SKM-1 (cell line): ENCODE measurements around the gene ONECUT3.
"Not testable (repeated sequence)": the region's sequence is repeated elsewhere in the genome, so short reads cannot be mapped to it uniquely, and the experiment has no call there.

ENCODE experiments used
- DNase-seq: peaks from one replicate; lab custom pipeline; 2025; ENCODE audit not compliant: unreplicated experiment; lab: John Stamatoyannopoulos, UW

ONECUT3 gene

DNA sequence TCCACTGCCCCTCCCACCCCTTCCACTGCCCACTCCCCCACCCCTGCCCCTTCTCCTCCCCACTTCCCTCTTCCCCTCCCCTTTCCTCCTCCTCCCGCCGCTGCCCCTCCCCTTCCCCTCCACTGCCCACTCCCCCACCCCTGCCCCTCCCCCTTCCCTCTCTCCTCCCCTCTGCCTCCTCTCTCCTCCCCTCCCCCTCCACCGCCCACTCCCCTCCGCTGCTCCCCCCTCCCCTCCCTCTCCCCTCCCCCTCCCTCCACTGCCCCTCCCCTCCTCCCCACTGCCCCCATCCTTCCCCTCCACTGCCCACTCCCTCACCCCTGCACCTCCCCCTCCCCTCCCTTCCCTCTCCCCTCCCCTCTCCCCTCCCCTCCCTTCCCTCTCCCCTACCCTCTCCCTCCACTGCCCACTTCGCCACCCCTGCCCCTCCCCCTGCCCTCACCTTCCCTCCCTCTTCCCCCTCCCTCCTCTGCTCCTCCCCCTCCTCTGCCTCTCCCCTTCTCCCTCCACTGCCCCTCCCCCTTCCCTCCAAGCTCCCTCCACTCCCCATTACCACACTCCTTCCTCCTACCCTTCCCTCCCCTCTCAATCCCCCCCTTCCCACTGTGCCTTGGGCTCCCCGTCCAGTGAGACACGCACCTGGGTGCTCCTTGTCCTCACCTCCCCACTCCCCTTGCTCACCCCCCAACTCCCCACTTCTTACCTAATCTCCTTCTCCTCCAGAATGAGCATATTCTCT lies 36.9 kb downstream of the ONECUT3 start:
- no peak for DNase-seq

DNA sequence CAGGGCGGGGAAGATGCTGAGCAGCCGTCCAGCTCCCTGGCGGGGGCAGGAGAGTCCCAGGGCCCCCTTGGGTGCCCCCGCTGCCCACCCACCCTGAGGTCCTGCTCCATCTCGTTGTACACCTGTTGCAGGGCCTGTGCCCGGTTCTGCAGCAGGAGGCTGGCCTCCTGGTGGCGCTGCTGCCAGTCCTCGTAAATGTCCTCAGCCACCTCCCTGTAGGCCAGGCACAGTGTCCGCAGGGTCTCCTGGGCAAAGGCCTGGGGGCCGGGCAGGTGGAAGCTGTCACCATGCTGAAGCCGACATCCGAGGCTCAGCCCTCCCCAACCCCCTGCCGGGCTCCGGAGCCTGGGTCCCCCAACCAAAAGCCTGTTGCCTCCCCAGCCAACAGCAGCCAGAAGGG lies 38.6 kb downstream of the ONECUT3 start:
- no peak for DNase-seq

DNA sequence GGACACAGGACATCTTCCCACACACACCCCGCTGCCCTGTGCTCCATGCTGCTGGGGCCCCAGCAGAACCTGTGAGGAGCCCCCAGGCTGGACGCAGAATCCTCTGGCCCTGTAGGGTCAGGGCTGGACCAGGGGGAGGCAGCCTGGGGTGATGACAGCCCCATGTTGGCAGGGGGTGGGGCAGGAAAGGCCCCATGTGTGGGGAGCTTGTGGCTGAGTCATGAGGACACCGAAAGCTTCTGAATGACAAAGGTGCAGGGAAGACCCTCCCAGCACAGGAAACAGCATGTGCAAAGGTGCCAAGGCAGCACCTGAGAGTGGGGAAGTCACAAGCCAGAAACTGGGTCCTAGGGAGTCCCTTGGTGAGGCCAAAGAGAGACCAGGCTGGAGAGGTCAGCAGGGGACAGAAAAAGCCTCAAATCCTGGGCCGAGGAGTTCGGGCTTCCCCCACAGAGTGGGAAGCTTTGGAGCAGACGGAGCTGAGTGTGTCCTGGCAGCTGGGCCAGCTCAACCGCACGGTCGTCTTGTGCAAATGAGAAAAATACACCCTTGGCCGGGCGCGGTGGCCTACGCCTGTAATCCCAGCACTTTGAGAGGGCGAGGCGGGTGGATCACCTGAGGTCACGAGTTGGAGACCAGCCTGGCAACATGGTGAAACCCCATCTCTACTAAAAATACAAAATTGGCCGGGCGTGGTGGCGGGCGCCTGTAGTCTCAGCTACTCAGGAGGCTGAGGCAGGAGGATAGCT lies 41.3 kb downstream of the ONECUT3 start:
- no peak for DNase-seq

DNA sequence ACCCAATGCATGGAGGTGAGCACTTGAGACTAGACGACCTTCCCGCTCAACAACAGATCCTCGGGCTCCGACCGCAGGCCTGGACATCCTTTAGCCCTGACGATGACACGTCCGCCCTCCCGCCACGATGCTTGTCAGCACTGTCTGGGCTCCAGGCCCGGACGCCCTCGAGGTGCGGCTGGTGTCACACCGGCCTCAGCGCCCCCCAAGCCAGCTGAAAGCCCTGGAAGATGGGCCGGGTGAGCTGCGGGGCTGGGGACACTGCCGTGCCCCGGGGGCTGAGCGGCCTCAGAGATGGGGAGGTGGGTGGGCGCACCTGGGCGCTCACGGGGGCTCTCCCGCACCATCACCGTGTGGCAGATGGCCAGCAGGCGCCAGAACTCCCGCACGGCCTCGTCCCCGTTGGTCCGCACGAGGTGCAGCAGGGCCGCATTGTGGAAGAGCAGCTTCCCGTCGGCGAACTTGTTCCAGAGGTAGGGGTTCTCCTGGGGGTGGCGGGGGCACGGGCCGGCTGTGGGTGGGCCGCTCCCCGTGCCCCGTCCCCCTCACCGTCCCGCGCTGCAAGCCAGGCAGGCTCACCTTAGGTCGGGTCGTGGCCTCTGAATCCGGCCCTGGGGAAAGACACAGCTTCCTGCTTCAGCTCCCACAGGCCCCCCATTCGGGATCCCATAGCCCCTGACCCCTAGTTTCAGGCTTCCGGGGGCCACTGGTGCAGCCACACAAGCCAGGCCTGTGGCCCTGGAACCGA lies 43.3 kb downstream of the ONECUT3 start:
- no peak for DNase-seq

DNA sequence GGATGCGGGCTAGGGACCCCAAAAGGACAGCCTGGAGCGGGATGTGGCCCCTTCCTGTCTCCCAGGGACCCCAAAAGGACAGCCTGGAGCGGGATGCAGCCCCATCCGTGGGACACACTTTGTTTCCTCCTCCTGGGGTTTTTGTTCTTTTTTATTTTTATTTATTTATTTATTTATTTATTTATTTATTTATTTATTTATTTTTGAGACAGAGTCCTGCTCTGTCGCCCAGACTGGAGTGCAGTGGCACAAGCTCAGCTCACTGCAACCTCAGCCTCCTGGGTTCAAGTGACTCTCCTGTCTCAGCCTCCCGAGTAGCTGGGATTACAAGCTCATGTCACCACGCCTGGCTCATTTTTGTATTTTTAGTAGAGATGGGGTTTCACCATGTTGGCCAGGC lies 44.0 kb downstream of the ONECUT3 start:
- not testable (repeated sequence) for DNase-seq

DNA sequence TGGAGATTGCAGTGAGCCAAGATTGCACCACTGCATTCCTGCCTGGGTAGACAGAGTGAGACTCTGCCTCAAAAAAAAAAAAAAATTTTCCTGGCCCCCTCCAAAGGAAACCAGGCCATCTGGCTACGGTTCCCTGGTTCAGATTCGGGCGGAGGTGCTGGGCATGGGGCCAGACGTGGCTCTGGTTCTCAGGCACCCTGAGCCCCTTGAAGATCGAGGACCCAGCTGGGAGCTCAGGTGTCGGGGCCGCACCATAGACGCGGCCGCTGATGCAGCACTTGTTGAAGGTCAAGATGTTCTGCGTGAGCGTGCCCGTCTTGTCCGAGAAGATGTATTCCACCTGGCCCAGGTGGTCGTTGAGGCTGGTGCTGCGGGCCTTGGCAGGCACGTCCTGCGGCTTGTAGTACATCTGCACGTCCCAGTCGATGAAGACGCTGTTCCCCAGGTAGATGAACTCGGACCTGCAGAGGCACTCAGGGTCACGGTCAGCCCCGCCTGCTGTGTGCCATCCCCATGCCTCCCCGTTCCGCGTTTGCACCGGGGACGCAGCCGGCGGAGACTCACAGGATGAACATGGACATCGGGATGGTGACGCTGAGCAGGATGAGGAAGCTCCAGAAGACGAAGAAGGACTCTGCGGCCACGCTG lies 46.5 kb downstream of the ONECUT3 start:
- DNase-seq: no peak

DNA sequence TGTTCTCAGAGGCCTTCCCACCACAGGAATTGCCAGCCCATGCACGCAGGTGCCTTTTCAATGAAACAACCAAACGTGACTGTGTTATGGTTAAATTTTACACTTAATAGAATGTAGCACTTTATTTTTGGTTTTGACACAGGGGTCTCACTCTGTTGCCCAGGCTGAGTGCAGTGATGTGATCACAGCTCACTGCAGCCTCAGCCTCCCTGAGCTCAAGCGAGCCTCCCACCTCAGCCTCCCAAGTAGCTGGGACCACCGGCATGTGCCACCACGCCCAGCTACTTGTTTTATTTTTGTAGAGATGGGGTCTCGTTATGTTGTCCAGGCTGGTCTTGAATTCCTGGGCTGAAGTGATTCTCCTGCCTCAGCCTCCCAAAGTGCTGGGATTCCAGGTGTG lies 51.6 kb downstream of the ONECUT3 start:
- no peak for DNase-seq

DNA sequence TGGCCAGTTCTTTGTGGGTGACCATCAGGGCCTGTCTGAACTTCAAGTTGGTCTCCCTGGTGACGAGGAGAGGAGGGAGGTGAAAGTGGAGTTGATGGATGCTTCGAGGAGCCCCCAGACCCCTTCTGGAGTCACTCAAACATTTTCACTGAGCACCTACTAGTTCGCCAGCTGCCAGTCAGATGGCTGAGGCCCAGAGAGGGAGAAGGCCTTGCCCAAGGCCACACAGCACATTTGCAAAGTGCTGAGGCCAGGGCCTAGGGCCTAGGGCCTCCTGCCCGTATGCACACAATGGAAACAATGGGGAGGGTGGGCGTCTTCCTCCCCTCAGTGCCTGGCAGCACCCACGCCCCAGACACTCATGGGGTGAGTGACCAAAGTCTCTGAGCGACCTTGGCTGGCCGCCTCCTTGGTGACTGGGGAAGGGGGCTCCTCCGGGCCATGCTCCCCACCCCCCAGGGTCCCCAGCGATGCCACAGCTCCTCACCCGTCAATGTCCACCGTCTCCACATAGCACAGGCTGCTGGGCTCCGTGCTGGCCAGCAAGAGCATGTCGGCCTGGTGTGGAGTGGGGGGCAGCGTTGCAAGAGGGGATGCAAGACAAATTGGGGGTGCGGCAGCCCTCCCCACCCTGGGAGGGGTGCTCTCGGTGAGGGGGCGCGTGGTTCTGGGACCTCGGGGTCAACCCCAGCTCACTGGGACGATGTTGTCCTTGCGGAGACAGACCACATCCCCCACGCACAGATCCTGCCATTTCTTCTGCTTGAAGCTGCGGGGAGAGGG lies 52.3 kb downstream of the ONECUT3 start:
- DNase-seq: no peak

DNA sequence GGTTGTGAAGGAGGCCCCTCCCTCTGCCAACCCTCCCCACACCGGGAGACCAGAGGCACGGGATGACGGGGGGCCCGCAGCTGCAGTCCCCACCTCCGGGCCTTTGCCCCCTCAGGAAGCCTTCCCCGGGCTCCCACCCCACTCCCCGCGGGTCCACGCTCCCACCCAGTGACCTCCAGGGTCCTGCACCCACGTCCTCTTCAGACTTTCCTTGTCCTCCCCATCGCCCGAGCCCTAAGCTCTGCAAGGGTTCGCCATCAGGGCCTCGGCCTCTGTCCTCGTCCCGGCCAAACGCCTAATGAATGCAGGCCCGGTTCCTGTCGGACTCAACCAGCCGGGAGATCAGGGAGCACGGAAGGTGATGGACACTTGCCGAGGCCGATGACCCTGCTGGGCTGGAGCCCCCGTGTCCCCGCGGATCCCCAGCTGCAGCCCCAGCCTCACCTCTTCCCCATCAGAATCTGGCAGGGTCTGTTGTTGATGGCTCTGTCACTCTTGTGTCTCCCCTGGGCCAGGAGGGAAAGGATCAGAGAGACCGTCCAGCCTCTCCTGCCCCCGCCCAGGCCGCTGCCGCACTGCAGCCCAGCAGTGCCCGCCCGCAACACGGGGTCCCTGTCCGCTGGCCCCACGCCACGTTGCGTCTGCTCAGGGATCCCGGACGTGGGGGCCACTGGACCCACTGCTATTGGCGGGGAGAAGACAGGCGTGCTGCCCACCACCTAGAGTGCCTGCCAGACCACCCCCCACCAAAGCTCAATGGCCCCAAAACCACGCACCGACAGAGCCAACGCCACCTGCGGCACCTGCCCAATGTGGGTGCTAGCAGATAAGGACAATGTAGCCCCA lies 53.1 kb downstream of the ONECUT3 start:
- no peak for DNase-seq

DNA sequence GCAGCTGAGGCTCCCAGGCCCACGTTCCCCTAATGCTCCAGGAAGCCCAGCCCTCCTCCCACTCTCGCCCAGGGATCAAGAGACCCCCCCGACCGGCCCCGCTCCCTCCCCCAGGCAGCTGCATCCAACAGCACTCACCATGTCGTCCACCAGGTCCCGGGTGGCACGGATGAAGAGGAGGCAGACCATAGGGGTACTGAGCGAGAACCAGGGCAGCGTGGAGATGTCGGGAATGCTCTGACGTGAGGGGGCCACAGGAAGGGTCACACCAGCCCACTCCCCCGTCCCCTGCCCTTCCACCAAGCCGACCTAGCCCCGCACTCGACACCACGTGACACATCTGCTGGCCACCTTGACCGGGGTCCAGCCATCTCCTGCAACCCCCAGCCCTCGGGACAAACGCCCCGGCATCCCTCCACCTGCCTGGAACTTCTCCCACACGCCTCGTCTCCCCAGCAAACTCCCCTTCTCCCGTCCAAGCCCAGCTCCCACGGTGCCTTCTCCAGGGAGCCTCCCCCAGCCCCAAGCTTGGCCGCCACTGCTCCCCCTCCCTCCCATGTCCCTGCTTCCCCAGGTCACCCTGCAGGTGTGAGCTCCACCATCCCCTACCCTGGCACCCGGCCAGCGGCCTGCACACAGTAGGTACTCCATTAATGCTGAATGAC lies 53.9 kb downstream of the ONECUT3 start:
- no peak for DNase-seq

DNA sequence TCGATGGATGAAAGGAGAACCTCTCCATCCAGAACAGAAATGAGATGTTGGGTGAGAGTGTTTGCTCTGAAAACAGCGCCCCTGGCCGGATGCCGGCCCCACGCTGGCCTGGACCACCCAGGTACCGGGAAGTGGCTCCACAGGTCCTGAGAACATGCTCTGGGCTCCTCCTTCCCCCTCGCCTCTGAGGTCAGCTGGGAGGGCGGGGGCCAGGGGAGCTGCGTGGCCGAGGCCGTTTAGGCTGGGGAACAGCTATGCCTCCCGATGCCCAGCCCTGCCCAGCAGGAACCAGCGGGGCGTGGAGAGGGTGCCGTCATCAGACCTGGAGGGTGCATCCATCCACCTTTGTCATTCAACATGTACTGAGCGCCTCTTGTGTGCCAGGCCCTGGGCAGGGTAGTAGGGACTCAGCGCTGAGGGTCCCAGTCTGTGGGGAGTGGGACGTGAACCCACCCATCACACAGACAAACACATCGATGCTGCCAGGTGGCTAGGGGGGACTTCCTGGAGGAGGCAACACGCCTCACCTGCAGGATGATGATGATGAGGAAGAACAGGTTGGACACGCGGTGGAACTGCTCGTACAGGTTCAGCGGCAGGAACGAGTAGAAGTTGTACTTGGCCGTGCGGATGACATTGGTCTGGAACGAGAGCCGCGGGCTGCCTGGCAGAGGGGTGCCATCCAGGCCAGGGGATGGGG lies 54.5 kb downstream of the ONECUT3 start:
- no peak for DNase-seq

DNA sequence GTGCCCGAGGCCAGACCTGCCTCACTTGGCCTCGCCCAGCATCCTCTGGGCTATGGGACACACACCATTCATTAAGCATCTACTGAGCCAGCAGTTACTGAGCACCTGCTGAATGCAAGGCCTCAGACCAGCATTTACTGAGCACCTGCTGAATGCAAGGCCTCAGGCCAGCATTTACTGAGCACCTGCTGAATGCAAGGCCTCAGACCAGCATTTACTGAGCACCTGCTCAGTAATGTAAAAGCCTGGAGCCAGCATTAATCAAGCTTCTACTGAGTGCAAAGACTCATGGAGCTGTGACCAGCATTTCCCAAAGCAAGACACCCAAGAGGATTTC lies 55.1 kb downstream of the ONECUT3 start:
- DNase-seq: no peak

DNA sequence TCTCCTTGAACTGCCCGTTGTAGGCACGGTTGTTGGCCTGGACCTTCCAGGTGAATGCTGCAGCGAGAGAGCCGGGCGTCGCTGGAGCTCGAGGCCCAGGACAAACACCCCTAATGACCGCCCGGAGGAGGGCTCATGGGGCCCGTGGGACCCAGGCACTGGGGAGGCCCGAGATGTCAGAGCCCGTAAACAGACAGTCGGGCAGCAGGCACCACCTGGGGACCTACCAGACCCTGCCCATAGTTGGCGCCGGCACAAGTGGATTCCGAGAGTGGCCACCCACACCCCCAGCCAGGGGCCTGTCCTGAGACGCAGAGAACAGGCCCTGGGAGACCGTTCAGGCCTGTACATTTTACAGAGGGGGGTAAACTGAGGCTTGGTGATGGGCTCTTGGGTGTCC lies 56.4 kb downstream of the ONECUT3 start:
- DNase-seq: no peak

DNA sequence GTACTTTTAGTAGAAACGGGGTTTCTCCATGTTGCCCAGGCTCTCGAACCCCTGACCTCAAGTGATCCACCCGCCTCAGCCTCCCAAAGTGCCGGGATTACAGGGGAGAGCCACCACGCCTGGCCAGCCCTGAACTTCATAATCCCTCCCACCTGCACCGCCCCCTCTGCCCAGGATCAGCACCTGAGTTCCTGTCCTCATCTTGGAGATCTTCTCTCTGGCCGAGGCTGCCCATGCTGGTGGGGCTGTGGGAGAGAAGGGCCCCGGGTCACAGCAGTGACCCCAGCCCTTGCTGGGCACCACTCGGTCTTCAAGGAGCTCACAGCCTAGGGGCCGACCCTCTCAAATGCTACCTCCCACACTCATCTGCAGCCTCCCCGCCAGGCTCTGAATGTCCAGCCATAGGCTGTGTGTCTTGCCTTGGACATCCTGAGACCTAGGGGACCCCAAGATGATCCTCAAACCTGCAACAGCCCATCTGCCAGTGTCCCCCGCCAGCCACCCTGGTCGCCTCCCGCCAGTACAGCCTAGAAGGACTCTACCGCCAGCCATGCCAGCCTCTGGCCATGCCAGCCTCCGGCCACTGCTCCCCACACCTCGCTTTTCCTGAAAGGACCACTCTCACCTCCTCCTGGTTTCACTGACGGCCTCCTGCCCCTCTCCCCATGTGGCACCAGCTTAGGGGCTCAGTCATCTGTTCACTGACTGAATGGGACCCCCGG lies 57.3 kb downstream of the ONECUT3 start:
- DNase-seq: no peak

DNA sequence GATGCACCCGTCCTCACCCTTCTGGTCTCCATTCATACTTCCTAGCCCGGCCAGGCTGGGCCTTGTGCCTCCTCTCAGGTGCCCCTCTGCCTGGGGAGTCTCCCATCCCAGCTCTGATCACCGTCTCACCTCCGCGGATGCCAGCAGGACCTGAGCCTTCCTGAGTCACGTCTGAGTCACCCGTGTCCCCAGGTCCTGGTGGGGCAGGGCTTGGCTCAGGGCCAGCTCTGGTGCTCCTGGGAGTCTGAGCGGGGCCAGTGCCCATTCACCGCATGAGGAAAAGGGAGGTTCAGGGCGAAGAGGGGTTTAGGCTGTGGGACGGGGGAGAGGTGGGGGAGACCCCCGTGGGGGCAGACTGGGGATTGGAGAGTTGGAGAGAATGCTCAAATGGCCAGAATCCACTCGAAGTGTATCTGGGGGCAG lies 58.2 kb downstream of the ONECUT3 start:
- DNase-seq: no peak

DNA sequence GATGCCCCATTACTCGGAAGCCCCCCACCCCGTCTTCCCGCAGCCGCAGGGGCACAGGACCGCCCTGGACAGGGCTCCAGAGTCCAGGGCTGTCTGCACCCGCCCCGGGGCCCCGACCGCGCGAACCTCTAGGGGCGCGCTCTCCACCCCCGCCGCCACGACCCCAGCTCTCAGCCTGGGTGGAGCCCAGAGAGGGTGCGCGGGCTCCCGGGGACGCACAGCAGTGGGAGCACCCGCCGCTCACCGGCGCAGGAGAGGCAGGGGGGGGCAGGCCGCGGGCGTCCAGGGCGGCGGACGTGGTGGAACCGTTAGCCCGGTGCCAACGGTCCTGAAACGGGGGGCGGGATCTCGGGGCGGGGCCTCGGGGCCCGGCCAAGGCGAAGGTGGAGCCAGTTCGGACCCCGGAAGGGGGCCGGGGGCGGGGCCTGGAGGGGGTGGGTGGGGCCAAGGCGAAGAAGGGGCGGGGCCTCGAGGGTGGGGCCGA lies 58.7 kb downstream of the ONECUT3 start, which contains the start of gene ATP8B3:
Gene ATP8B3, minus strand, starts transcription at position 335 of the 484 bp plus-strand sequence. CDS start 540 bp downstream, outside the sequence.
- no peak for DNase-seq

DNA sequence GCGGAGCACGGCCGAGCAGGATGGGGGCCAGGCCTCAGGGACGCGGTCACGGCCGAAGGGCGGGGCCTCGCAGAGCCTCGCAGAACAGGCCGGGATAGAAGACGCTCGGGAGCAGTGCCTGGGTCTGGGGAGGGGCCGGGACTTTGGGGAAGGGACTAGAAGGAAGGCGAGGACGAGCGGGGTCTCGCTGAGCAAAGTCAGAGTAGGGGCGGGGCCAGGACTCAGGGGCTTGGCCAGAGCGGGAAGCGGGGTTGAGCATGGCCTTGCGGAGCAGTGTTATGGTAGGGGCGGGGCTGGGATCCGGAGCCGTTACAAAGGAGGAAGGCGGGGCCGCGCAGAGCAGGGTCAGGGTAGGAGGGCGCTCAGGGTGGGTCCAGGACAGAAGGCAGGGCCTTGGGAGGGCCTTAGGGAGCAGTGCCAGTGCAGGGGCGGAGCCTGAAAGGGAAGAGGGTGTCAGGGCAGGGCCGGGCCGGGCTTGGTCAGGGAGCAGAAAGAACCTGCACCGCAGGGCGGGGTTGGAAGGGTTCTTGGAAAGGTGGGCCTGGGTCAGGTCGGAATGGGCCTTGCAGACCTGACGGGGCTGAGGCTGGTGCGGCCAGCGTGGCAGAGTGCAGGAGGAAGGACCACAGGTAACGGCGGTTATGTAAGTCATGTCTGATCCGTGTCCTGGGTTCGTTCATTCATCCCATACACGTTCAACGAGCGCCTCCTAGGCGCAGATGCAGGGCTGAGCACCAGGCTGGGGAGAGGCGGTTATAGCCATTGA lies 59.3 kb downstream of the ONECUT3 start:
- DNase-seq: peak; percentile 91
